Neural crest cell (in vitro differentiated cells): ENCODE measurements around the gene WNT3. TPM values are rescaled to one million over a fixed set of nuclear protein-coding genes. Genes with fewer than 3 reads are reported as not detected.

Experiments
- DNase-seq: peaks from one replicate; pipeline ENCODE4 v3.0.0; 2021; ENCODE audit warnings: low read depth, mixed read lengths, low spot score
- H3K27ac Mint-ChIP-seq: one replicate; pipeline ENCODE4 v1.8.0; 2021; ENCODE audit warnings: mild to moderate bottlenecking, mixed read lengths; ENCODE audit not compliant: unreplicated experiment
- H3K27me3 Mint-ChIP-seq: 2 replicates; pipeline ENCODE4 v1.8.0; 2021; ENCODE audit warnings: low read depth, mild to moderate bottlenecking, mixed read lengths
- H3K36me3 Mint-ChIP-seq: 2 replicates; pipeline ENCODE4 v1.8.0; 2021; ENCODE audit warnings: low read depth, mild to moderate bottlenecking, mixed read lengths
- H3K4me1 Mint-ChIP-seq: 2 replicates; pipeline ENCODE4 v1.8.0; 2021; ENCODE audit warnings: mixed read lengths
- H3K4me3 Mint-ChIP-seq: one replicate; pipeline ENCODE4 v1.8.0; 2021; ENCODE audit warnings: mild to moderate bottlenecking, mixed read lengths
- H3K9me3 Mint-ChIP-seq: 2 replicates; pipeline ENCODE4 v1.8.0; 2021; ENCODE audit warnings: mixed read lengths
- total RNA-seq: library from RNA; stranded (reverse); gene quantifications from 2 replicates; pipeline ENCODE4 v1.2.1, GENCODE V29; 2021
- TF ChIP-seq, protein P1 (sequence below): fragments of 200-600 bp; sonication (generic); conservative IDR thresholded peaks from 2 replicates; pipeline ENCODE4 v1.5.0; 2021; ENCODE audit warnings: antibody characterized with exemption, mild to moderate bottlenecking

The WNT3 gene
- total RNA-seq, 1 donor from 2014 or later: 9.3 TPM

GRCh38 chr17:46745376-46745775 lies 73.1 kb downstream of the WNT3 start:
- H3K36me3 Mint-ChIP-seq: peaks cover 3% of the 10 kb centered on the region
- H3K27ac Mint-ChIP-seq: no peak overlapping the region
- TF ChIP-seq, protein P1, sequence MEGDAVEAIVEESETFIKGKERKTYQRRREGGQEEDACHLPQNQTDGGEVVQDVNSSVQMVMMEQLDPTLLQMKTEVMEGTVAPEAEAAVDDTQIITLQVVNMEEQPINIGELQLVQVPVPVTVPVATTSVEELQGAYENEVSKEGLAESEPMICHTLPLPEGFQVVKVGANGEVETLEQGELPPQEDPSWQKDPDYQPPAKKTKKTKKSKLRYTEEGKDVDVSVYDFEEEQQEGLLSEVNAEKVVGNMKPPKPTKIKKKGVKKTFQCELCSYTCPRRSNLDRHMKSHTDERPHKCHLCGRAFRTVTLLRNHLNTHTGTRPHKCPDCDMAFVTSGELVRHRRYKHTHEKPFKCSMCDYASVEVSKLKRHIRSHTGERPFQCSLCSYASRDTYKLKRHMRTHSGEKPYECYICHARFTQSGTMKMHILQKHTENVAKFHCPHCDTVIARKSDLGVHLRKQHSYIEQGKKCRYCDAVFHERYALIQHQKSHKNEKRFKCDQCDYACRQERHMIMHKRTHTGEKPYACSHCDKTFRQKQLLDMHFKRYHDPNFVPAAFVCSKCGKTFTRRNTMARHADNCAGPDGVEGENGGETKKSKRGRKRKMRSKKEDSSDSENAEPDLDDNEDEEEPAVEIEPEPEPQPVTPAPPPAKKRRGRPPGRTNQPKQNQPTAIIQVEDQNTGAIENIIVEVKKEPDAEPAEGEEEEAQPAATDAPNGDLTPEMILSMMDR: no peak
- no peaks in the 10 kb centered on the region for H3K27me3 Mint-ChIP-seq
- H3K4me1 Mint-ChIP-seq: peaks cover 10% of the 10 kb centered on the region
- DNase-seq: no peak
- no peaks in the 10 kb centered on the region for H3K9me3 Mint-ChIP-seq
- H3K4me3 Mint-ChIP-seq: no peak overlapping the region

- no peaks in the 10 kb centered on the region for H3K9me3 Mint-ChIP-seq
- H3K4me3 Mint-ChIP-seq: no peak overlapping the region
- no peak for DNase-seq
- no peak overlapping the region for H3K27ac Mint-ChIP-seq
- H3K36me3 Mint-ChIP-seq: peaks cover 2% of the 10 kb centered on the region
- no peaks in the 10 kb centered on the region for H3K27me3 Mint-ChIP-seq
- TF ChIP-seq, protein P1: no peak
- peaks cover 10% of the 10 kb centered on the region for H3K4me1 Mint-ChIP-seq
Observed at GRCh38 chr17:46744441-46744840, 74.1 kb downstream of the WNT3 start.

DNA sequence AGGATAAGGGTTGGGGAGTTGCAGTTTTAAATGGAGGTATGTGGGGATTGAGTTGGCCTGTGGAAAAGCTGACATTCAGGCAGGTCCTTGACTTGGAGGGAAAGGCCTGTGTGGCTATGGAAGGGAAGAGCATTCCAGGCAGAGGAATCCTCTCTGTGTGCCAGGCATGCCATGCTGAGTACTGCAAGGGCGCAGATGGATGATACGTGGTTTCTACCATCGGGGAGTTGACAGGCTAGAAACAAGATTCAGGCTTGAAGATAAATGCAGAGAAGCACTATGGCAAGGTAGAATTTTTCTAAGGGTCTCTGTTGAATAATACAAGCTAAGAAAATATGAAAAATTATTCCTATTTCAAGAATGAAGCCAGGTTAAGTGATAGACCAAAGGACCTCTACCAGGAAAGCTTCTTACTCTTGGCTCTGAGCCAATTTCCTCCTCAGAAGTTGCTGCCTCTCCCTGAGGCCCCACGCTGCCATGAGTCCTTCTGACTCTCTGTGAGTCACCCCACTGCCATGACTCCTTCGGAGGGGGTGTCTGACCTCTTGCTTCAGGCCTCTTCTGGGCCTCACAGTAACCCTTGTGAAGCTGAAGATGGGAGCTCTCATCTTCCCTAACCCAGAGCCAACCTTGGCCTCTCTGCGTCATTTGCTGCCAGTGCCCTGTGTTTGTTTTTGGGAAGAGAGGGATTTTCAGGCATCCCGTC lies 75.8 kb downstream of the WNT3 start:
- H3K4me3 Mint-ChIP-seq: no peak overlapping the region
- H3K27ac Mint-ChIP-seq: no peak overlapping the region
- H3K36me3 Mint-ChIP-seq: peaks cover 2% of the 10 kb centered on the region
- peaks cover 10% of the 10 kb centered on the region for H3K4me1 Mint-ChIP-seq
- H3K27me3 Mint-ChIP-seq: no peaks in the 10 kb centered on the region
- TF ChIP-seq, protein P1: no peak
- no peak for DNase-seq
- no peaks in the 10 kb centered on the region for H3K9me3 Mint-ChIP-seq

- H3K27me3 Mint-ChIP-seq: no peaks in the 10 kb centered on the region
- no peak overlapping the region for H3K4me3 Mint-ChIP-seq
- TF ChIP-seq, protein P1: no peak
- peaks cover 2% of the 10 kb centered on the region for H3K36me3 Mint-ChIP-seq
- DNase-seq: no peak
- H3K9me3 Mint-ChIP-seq: no peaks in the 10 kb centered on the region
- H3K27ac Mint-ChIP-seq: no peak overlapping the region
- H3K4me1 Mint-ChIP-seq: peaks cover 10% of the 10 kb centered on the region
Observed at GRCh38 chr17:46741122-46741730, 77.3 kb downstream of the WNT3 start.

GRCh38 chr17:46739982-46740381 lies 78.5 kb downstream of the WNT3 start:
- Mint-ChIP-seq H3K4me3 (no peak overlapping the region), H3K9me3 (no peaks in the 10 kb centered on the region), H3K4me1 (peaks cover 9% of the 10 kb centered on the region), H3K36me3 (no peaks in the 10 kb centered on the region), H3K27me3 (no peaks in the 10 kb centered on the region), H3K27ac (peak overlapping the region; percentile 29)
- TF ChIP-seq, protein P1: no peak
- DNase-seq: no peak
